Hepatocyte (in vitro differentiated cells): ENCODE data around the gene ASB6. TPM values are rescaled to one million over a fixed set of nuclear protein-coding genes. Genes with fewer than 3 reads are reported as not detected.
A peak's percentile ranks its signal among the peaks of the same experiment; 100 is the strongest.

Experiments
- DNase-seq: peaks from one replicate; pipeline ENCODE4 v3.0.0-alpha.2; 2016; ENCODE audit warnings: low spot score
- H2AFZ ChIP-seq: fragments of 200-600 bp; sonication (generic); 2 replicates; pipeline ENCODE4 v1.6.0; 2016; ENCODE audit warnings: antibody characterized with exemption, mild to moderate bottlenecking
- H3K27ac ChIP-seq: fragments of 200-600 bp; sonication (generic); 2 replicates; pipeline ENCODE4 v1.5.1; 2016; ENCODE audit warnings: mild to moderate bottlenecking
- H3K27me3 ChIP-seq: fragments of 200-600 bp; sonication (generic); 2 replicates; pipeline ENCODE4 v1.6.1; 2016
- H3K36me3 ChIP-seq: fragments of 200-600 bp; sonication (generic); replicated peaks from 2 replicates; pipeline ENCODE4 v1.5.1; 2016; ENCODE audit warnings: low read depth; ENCODE audit not compliant: insufficient read depth
- H3K4me1 ChIP-seq: fragments of 200-600 bp; sonication (generic); 2 replicates; pipeline ENCODE4 v1.5.1; 2016; ENCODE audit warnings: mild to moderate bottlenecking, moderate library complexity; ENCODE audit not compliant: insufficient read depth
- H3K4me2 ChIP-seq: fragments of 200-600 bp; sonication (generic); 2 replicates; pipeline ENCODE4 v1.6.0; 2016
- H3K4me3 ChIP-seq: fragments of 200-600 bp; sonication (generic); 2 replicates; pipeline ENCODE4 v1.5.1; 2016; ENCODE audit warnings: mild to moderate bottlenecking
- H3K79me2 ChIP-seq: fragments of 200-600 bp; sonication (generic); 2 replicates; pipeline ENCODE4 v1.6.0; 2017; ENCODE audit warnings: mild to moderate bottlenecking
- H3K9me2 ChIP-seq: fragments of 200-600 bp; sonication (generic); replicated peaks from 2 replicates; pipeline ENCODE4 v1.6.0; 2017; ENCODE audit warnings: mild to moderate bottlenecking; ENCODE audit not compliant: insufficient read depth
- H3K9me3 ChIP-seq: fragments of 200-600 bp; sonication (generic); 2 replicates; pipeline ENCODE4 v1.5.1; 2016; ENCODE audit warnings: low read depth, mild to moderate bottlenecking
- H4K20me1 ChIP-seq: fragments of 200-600 bp; sonication (generic); 2 replicates; pipeline ENCODE4 v1.6.0; 2016; ENCODE audit warnings: mild to moderate bottlenecking; ENCODE audit not compliant: insufficient read depth, poor library complexity, severe bottlenecking
- EZH2 ChIP-seq: fragments of 200-600 bp; sonication (generic); IDR thresholded peaks from 2 replicates; pipeline ENCODE4 v1.6.1; 2016; ENCODE audit warnings: antibody characterized with exemption, mild to moderate bottlenecking, borderline replicate concordance
- EZH2phosphoT487 ChIP-seq: fragments of 200-600 bp; sonication (generic); IDR thresholded peaks from one replicate; pipeline ENCODE4 v1.6.1; 2018; ENCODE audit warnings: antibody characterized with exemption, mild to moderate bottlenecking, low read depth, moderate library complexity; ENCODE audit not compliant: unreplicated experiment, severe bottlenecking
- WGBS: methylation state at CpG from one replicate; pipeline ENCODE4 v1.1.6; 2016; ENCODE audit warnings: low lambda C conversion rate; ENCODE audit errors: missing lambda C conversion rate; 5-methylcytosine and 5-hydroxymethylcytosine counted together
- polyA plus RNA-seq: library from polyadenylated mRNA; unstranded; fragments of >200 nt; fragmentation: Nextera tagmentation; extraction: Ambion mirVana; gene quantifications from 2 replicates; pipeline ENCODE4 v1.2.1, GENCODE V29; 2016
- total RNA-seq: library from RNA; depleted of rRNA; stranded (reverse); fragments of >200 nt; gene quantifications from 2 replicates; pipeline ENCODE4 v1.2.3, GENCODE V29; 2014
- TF ChIP-seq, protein P1 (sequence below): fragments of 200-600 bp; sonication (generic); IDR thresholded peaks from 2 replicates; pipeline ENCODE4 v1.5.1; 2016; ENCODE audit warnings: antibody characterized with exemption, mild to moderate bottlenecking; ENCODE audit not compliant: poor library complexity

ASB6 gene, protein sequence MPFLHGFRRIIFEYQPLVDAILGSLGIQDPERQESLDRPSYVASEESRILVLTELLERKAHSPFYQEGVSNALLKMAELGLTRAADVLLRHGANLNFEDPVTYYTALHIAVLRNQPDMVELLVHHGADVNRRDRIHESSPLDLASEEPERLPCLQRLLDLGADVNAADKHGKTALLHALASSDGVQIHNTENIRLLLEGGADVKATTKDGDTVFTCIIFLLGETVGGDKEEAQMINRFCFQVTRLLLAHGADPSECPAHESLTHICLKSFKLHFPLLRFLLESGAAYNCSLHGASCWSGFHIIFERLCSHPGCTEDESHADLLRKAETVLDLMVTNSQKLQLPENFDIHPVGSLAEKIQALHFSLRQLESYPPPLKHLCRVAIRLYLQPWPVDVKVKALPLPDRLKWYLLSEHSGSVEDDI
- total RNA-seq = 10.5 and 14.2 TPM in 2 replicates
- polyA plus RNA-seq = 10.7 and 15.5 TPM in 2 replicates

GRCh38 chr9:129641750-129642585, at the start of gene ASB6:
Gene ASB6, minus strand, starts transcription at chr9:129642151. Its CDS starts 152 bp downstream, at chr9:129641999.
- no peaks in the 10 kb centered on the region for H3K27me3 ChIP-seq
- peaks cover 26% of the 10 kb centered on the region for H3K79me2 ChIP-seq
- peaks cover 14% of the 10 kb centered on the region for H3K4me1 ChIP-seq
- H3K27ac ChIP-seq = peak within 1 kb of the TSS; percentile 90
- TF ChIP-seq, protein P1, sequence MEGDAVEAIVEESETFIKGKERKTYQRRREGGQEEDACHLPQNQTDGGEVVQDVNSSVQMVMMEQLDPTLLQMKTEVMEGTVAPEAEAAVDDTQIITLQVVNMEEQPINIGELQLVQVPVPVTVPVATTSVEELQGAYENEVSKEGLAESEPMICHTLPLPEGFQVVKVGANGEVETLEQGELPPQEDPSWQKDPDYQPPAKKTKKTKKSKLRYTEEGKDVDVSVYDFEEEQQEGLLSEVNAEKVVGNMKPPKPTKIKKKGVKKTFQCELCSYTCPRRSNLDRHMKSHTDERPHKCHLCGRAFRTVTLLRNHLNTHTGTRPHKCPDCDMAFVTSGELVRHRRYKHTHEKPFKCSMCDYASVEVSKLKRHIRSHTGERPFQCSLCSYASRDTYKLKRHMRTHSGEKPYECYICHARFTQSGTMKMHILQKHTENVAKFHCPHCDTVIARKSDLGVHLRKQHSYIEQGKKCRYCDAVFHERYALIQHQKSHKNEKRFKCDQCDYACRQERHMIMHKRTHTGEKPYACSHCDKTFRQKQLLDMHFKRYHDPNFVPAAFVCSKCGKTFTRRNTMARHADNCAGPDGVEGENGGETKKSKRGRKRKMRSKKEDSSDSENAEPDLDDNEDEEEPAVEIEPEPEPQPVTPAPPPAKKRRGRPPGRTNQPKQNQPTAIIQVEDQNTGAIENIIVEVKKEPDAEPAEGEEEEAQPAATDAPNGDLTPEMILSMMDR = peak; percentile 100
- no peak for TF ChIP-seq EZH2
- peak; percentile 98 for DNase-seq
- no peaks in the 10 kb centered on the region for H3K9me2 ChIP-seq
- peak within 1 kb of the TSS; percentile 96 for H3K4me2 ChIP-seq
- peak within 1 kb of the TSS; percentile 71 for H3K4me3 ChIP-seq
- H4K20me1 ChIP-seq = peaks cover 8% of the 10 kb centered on the region
- H2AFZ ChIP-seq = peak within 1 kb of the TSS; percentile 61
- H3K36me3 ChIP-seq = no peaks in the 10 kb centered on the region
- WGBS = under 1% methylated on average over 75 of the region's 93 CpGs
- H3K9me3 ChIP-seq = no peaks in the 10 kb centered on the region

DNA sequence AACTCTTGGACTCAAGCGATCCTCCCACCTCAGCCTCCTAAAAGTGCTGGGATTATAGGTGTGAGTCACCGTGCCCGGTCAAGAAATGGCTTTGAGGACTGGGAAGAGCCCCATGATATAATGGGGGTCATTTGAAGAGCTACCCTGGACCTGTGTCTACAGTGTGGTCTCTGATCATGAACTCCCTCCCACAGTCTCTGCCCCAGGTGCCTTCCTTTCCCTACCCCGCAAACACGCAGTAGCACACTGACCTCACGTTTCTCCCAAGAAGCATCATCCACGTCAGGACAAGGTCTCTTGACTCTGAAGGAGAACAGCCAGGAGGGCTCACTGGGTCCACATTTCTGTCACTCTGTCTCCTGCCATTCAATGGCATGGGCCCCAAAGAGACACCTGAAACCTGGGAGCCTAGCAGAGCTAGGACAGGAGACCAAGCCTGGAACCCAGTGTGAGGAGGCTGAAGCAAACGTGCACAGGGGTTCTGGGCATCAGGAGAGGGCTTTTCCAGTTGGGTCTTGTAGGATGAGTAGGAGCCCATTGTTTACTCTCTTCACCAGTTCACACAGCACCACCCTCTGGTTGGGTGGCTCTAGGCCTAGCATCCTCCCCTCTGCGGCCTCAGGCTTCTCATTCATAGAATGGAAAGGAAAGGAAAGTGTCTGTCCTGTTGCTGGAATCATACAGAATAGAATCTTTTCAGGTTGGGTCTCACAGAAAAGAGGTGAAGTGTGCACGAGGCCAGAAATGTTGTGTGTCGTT, 46.5 kb upstream of the ASB6 start:
- no peaks in the 10 kb centered on the region for H3K9me3 ChIP-seq
- peaks cover under 1% of the 10 kb centered on the region for H3K27me3 ChIP-seq
- TF ChIP-seq EZH2phosphoT487 (no peak), EZH2 (no peak)
- TF ChIP-seq, protein P1 = no peak
- no peaks in the 10 kb centered on the region for H3K9me2 ChIP-seq
- H3K4me2 ChIP-seq = no peak overlapping the region
- DNase-seq = no peak
- H4K20me1 ChIP-seq = no peaks in the 10 kb centered on the region
- H3K36me3 ChIP-seq = no peaks in the 10 kb centered on the region
- 89% methylated on average over 11 of the region's 11 CpGs for WGBS
- no peak overlapping the region for H3K4me3 ChIP-seq
- H2AFZ ChIP-seq = no peak overlapping the region
- H3K4me1 ChIP-seq = no peaks in the 10 kb centered on the region
- no peak overlapping the region for H3K27ac ChIP-seq
- H3K79me2 ChIP-seq = peaks cover 3% of the 10 kb centered on the region

GRCh38 chr9:129687391-129687790, 45.4 kb upstream of the ASB6 start:
- H3K4me3 ChIP-seq = no peak overlapping the region
- no peak overlapping the region for H3K27ac ChIP-seq
- no peak overlapping the region for H3K4me2 ChIP-seq
- peaks cover 1% of the 10 kb centered on the region for H3K79me2 ChIP-seq
- H4K20me1 ChIP-seq = no peaks in the 10 kb centered on the region
- H3K4me1 ChIP-seq = no peaks in the 10 kb centered on the region
- DNase-seq = no peak
- no peaks in the 10 kb centered on the region for H3K27me3 ChIP-seq
- no peak for TF ChIP-seq EZH2phosphoT487
- TF ChIP-seq, protein P1 = no peak
- no peak for TF ChIP-seq EZH2
- no peaks in the 10 kb centered on the region for H3K9me3 ChIP-seq
- H3K9me2 ChIP-seq = no peaks in the 10 kb centered on the region
- 93% methylated on average over 10 of the region's 10 CpGs for WGBS
- H2AFZ ChIP-seq = no peak overlapping the region
- no peaks in the 10 kb centered on the region for H3K36me3 ChIP-seq
